ENCODE results near the gene SLC23A2.

SLC23A2 gene

DNA sequence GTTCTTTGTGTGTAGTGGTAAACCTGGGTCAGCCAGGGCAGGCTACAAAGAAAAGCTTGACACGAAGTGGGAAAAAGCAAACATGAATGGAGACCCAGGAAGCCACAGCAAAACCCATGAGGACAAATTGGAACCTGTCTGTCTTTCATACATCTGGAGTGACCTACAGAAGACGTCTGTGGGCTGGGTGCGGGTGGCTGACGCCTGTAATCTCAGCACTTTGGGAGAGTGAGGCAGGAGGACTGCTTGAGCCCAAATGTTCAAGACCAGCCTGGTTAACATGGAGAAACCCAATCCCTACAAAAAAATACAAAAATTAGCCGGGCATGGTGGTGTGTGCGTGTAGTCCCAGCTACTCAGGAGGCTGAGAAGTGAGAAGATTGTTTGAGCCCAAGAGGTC is 164.8 kb downstream of the SLC23A2 start:
- no peak for DNase-seq

DNA sequence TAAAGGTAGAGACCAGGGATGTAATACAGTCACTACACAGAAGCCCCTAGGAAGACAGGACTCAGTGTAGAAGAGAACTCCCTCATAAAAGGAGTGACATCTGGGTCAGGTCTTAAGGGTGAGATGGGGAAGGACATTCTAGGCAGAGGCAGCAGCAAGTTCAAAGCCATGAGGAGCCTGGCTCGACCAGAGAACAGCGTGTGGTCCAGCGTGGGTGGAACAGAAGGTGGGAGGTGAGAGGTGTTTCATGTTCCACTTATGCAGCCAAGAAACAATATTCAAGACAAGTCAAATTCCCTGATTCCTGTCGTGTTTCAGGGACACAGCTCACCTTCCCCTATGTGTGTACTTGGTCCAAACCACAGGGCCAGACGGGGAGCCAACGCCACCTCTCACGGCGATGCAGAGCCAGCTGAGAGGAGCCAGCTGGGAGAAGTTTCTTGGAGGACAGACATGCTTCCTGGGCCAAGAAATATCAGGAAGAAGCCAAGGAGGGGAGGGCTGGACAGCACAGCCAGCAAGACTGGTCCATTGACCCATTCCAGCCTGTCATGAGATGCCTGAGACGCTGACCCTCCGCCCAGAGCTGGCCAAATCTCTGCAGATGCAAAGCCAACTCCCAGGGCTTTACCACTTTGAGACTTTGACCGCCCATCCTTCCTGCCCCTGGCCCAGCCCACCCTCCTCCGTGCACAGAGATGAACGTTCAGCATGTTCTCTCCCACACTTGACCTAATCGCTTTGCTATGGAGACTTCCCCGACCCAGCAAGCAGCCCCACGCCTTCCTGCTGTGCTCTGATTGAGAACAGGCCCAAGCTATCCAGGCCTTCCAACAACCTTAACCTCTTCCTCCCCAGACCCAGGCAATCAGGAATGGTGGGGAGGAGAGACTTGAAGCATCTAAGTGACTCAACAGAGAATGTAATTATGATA is 165.8 kb downstream of the SLC23A2 start:
- no peak for DNase-seq

DNA sequence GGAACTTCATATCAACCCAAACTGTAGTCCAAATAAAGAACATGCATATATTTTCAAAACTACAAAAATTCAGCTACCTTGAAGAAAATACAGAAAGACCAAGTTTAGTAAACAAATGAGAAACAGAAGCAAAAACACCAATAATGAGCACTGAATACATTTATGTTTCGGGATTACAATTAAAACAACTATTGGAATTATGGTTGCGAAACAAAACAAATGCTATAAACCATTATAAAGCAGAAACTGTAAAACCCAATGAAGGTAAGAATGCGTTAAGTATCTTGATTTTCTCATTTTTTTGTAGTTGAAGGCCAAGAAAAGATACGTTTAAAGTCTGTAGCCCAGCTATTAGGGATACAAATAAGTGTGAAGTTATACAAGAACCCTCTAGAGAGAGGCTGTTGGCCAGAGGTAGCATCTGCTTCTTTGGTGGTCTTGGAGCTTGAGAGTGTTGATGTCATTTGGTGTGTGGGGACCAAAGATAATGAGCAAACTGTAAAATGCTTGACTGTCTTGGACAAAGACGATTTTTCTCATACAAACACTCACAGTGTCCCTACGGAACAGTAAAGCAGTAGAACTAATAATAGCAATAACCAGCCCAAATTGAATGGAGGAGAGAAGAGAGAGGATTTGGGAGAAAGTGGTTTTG is 168.1 kb downstream of the SLC23A2 start:
- no peak for DNase-seq

DNA sequence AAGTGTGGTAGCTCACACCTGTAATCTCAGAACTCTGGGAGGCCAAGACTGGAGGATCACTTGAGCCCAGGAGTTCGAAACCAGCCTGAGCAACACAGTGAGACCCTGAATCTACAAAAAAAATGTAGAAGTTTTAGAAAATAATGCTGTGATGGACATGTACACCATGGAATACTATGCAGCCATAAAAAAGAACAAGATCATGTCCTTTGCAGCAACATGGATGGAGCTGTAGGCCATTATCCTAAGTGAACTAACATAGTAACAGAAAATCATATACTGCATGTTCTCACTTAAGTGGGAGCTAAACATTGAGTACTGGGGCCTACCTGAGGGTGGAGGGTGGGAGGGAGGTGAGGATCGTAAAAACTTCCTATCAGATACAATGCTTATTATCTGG is 168.8 kb downstream of the SLC23A2 start:
- DNase-seq: no peak

DNA sequence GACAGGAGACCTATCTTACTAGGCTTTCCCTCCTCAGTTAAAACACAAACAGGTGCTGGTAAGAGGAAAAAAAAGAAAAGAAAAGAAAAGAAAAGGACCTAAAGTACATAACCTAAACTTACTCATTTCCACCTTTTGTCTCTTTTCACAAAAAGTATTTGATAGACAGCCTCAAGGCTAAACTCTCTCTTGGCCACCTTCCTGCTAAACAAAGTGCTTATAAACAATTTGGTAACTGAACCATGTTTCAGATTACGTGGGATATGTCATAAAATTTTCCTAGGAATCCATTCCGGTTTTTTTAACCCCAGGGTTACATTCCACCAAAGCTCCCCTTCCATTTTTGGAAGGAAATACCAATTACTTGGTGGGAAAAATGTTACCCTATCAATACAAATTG is 170.6 kb downstream of the SLC23A2 start:
- DNase-seq: no peak

- DNase-seq: no peak
Measured at GRCh38 chr20:4830259-4830658, 171.1 kb downstream of the SLC23A2 start.

DNA sequence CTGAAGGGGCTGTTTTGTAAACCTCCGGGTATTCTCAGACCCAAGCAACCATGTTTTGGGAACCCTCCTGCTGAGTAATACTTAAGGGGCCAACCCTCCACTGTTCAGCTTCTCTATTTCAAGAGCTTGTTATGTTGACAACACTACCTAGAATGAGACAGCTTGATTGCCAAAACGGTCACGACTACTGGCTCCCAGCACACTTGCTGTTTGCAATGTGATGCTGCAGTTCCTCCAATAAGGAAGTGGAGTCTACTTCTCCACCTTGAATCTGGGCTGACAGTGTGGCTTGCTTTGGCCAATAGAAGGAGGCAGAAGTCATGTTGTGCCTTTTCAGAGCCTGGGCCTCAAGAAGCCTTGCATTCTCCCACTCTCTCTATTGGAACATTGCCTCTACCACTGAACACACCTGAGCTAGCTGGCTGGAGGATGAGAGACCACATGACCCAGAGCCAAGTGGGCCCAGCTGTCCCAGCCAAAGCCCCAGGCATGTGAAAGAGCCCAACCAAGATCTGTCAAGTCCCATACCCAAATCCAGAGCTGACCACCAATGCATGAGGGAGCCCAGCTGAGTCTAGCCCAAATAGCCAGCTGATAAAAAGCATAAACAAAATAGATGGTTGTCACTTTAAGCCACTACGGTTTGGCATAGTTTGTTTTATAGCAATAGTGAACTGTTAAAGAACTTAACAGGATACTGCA is 171.6 kb downstream of the SLC23A2 start:
- DNase-seq: no peak

DNA sequence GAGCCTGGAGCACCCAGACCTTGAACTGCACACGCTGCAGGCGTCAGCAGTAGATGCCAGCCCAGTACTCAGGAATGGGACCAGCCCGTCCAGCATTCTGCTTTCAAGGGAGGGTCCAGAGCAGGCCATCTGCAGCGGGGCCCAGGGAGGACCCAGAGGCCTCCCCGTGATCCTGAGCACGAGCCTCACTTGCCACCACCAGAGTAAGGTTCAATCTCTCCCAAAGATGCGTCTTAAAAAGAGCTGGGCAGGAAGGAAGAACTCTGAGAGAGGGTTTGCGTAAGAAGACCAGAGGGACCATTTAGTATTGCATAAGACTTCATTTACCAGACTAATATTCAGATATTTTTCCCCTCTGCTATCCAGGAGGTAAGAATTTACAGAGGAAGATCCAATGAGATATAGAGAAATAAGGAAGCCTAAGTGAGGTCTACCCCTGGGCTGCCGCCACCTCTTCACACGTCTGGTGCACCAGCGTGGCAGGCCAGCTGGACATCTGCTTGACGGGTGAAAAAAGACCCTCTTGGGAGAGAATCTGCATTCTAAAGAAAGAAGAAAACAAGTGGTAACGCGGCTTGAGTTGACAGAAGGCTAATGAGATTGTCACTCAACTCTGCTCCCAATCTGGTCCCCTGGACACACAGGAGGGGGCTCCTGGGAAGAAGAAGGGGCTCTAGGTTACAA is 172.3 kb downstream of the SLC23A2 start:
- no peak for DNase-seq

GRCh38 chr20:4821590-4821989 is 179.7 kb downstream of the SLC23A2 start:
- no peak for DNase-seq

DNA sequence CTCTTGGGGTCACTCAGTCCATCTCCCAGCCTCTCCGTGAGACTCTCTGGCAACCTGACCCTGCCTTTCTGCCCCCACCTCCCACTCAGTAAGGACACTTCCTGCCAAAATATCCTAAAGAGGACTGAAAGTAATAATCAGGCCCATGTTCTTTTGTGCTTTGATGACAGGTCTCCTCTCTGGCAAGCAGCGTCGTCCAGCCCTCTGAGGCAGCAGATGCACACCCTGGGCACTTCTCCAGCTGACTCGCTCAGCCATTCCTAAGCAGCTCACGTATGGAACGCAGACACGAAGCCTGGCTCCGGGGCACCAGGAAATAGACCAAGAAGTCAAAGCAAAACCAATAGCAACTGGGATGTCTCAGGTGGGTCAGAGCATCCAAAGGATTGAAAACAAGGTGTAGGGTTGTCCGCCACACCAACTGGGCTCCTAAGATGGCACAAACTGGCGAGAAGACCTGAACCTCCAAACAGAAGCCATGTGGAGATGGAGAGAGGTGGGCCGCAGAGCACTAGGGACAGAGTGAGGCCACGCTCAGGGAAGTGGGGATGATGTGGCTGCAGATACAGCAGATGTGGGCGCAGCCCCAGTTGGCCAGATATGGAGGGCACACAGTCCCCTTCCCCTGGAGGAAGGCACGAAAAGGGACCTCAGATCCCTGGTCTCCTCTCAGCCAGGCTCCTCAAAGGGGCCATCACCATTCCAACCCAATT is 180.3 kb downstream of the SLC23A2 start:
- no peak for DNase-seq

DNA sequence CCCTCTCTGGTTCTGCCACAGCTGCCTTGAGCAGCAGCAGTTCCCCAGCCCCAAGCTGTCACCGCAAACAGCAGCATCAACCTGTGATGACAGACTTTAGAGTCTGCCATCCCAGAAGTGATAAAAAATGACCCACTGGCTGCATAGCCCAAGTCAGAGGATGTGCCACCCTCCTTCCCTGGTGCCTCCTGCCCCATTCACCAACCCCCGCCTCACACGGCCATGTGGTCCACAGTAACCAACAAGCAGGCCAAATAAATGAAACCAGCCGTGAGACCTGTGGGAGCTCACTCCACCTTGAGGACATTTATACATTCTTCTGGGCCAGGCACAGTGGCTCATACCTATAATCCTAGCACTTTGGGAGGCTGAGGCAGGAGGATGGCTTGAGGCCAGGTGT is 181.4 kb downstream of the SLC23A2 start:
- no peak for DNase-seq

DNA sequence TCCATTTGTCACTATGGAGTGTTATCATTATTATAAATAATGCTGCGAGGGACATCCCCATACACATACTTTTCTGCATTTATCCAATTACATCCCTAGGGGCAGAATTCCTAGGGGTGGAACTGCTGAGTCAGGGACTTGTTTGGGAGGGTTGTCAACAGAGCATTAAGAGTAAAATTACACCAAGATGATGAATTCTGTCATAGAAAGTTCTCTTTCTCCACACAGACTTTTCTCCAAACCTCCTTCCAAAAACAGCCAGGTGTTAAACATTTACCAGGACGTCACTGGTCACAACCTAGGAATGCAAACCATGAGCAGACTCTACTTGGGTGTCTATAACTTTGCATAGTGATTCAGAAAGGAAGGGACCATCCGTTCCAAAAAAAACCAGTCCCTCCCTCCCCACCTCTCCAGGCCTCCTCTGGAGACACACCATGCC is 184.1 kb downstream of the SLC23A2 start:
- no peak for DNase-seq

GRCh38 chr20:4815628-4816027 is 185.7 kb downstream of the SLC23A2 start:
- DNase-seq: no peak

DNA sequence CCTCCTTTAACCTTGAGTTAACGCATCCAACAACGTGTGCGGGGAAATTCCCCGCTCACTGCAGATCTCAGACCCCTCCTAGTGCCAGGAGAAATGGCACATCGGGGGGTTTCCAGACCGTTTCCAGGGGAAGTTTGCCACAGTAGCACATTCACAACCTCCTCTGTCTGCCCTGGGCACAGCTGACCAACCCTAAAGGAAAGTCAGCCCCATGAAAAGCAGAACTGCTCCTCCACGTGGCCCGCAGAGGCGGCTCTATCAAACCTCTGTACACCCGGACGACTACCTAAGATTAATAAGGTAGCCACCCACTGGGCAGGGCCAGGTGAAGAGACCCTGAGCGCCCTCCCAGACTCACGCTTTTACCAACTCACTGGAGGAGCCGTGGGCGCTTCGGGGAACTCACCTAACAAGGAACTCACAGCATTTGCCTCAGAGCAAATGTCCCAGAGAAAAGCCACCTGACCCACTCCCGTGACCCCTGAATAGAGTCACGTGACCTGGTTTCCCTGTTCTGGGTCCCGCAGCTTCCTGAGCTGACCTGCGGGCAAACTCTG is 186.5 kb downstream of the SLC23A2 start:
- no peak for DNase-seq

- DNase-seq: no peak
Measured at GRCh38 chr20:4813863-4814695, 187.2 kb downstream of the SLC23A2 start.

- DNase-seq: no peak
Measured at GRCh38 chr20:4813076-4813862, 188.0 kb downstream of the SLC23A2 start.

DNA sequence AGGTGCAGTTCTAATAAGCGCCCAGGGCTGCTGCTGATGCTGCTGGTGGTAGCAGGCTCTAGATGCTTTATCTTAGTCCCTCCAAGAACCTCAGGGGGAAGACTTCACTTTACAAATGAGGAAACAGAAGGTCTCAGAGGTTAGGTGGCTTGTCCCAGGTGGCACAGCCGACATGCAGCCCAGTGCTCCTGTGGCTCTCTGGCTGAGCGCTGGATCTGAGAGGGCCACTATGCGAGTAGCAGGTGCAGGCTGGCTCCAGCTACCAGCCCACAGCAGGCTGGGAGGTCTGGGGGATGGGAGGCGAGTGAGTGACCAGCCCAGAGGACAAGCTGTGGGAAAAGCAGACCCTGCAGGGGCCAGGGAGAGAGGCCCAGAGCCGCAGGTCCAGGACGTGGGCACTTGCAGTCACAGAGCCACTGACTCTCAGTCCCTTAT is 188.7 kb downstream of the SLC23A2 start:
- DNase-seq: no peak

- no peak for DNase-seq
Measured at GRCh38 chr20:4812216-4812615, 189.1 kb downstream of the SLC23A2 start.

DNA sequence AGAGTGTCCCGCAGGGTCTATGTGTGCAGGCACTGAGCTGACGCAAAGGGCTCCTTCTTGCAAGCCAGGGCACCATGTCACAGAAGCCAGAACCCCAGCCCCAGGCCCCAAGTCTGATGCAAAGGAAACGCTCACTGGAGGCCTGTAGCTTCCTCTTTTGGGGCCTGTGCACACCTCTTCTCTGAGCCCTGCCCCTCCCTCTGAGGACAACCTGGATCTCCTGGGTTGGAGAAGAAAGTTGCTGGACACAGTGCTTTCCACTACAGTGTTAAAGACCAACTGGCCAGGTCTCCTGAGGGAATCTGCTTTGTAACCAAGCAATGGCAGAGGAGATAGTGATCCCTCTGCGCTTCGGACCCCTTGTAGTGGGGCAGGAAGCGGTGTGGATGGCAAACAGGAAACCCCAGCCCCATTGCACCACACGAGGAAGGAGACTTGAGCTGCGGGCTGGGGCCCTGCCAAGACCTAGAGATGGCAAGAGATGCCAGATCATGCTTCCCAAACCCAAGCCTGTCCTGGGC is 189.6 kb downstream of the SLC23A2 start:
- DNase-seq: no peak

GRCh38 chr20:4811257-4811656 is 190.1 kb downstream of the SLC23A2 start:
- no peak for DNase-seq
